Pons (tissue), 1 donor: ENCODE data around the gene AMBN.
A peak's percentile ranks its signal among the peaks of the same experiment; 100 is the strongest.

Experiments
- DNase-seq: peaks from one replicate; pipeline ENCODE4 v3.0.0-alpha.2; 2016; ENCODE audit warnings: low spot score

Gene AMBN, protein sequence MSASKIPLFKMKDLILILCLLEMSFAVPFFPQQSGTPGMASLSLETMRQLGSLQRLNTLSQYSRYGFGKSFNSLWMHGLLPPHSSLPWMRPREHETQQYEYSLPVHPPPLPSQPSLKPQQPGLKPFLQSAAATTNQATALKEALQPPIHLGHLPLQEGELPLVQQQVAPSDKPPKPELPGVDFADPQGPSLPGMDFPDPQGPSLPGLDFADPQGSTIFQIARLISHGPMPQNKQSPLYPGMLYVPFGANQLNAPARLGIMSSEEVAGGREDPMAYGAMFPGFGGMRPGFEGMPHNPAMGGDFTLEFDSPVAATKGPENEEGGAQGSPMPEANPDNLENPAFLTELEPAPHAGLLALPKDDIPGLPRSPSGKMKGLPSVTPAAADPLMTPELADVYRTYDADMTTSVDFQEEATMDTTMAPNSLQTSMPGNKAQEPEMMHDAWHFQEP

DNA sequence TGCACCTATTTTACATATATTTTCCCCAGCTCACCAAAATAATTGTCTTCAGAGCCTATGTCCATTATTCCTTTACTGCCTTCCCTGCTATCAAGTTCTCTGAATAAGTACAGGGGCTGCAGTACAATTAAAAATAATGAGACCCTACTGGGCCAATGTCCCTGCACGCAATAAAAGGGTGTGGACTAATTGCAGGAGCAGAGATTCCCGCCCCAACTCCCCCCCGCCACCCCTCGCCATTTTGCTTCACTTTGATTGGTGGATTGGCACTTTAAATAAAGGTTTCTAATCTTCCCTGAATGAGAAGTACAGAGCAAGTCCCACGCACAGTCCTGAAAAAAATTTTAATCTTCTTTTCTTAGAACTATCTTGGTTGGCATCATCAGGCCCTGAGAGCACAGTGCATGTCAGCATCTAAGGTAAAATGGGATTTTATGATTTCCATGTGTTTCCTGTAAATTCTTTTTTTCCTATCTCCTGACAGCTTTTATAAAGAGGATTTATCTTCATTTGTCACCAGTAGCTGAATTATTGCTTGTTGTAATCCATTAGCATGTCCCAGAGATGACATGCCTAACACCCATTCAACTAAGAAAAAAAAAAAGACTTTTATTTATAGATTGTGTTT lies at the start of gene AMBN:
Gene AMBN (plus strand): TSS at position 302 of the 628 bp plus-strand sequence. CDS start 103 bp downstream, at position 405.
- DNase-seq: no peak

- peak; percentile 32 for DNase-seq
Observed at GRCh38 chr4:70544279-70544868, 47.7 kb upstream of the AMBN start.

GRCh38 chr4:70556856-70557255 lies 35.2 kb upstream of the AMBN start:
- DNase-seq: no peak

- DNase-seq: peak; percentile 77
Observed at GRCh38 chr4:70559211-70559830, 32.7 kb upstream of the AMBN start.

DNA sequence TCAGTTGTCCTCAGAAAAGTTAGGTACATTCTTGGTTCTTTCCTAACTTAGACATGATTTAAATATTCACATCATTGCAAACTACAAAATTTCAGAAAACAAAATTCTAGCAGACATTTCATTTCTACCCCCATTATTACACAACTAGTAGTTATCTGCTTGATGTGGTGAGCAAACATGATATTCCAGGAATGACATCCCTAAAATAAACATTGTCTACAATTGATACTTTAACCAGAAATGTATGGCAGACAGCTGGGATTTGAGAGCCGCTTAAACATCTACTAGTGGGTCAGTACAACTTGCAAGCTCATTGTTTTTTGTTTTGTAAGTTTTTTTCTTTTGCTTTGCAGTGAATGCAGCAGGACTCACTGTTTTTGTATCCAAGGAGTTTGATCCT lies 32.1 kb upstream of the AMBN start:
- no peak for DNase-seq

GRCh38 chr4:70564033-70564432 lies 28.0 kb upstream of the AMBN start:
- DNase-seq: no peak

- no peak for DNase-seq
Observed at GRCh38 chr4:70570796-70571195, 21.3 kb upstream of the AMBN start.

GRCh38 chr4:70571772-70572171 lies 20.3 kb upstream of the AMBN start:
- no peak for DNase-seq

DNA sequence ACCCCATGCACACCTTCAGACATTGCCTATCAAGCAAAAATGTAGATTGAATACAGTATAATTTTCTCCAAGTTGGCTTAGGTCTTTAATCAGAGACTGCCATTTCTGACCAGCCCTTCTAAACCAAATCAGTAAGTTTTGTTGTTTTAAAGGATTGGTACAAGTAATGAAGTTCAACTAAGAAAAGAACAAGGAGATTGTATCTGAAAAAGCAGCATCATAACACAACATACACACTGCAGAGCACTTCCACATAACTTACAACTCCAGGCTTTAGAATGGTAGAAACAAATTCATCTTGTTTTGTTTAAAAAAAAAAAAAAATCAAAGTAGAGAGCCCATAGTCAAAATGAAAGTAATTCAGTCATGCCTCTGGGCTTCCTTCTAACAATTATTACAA lies 16.1 kb upstream of the AMBN start:
- no peak for DNase-seq

DNA sequence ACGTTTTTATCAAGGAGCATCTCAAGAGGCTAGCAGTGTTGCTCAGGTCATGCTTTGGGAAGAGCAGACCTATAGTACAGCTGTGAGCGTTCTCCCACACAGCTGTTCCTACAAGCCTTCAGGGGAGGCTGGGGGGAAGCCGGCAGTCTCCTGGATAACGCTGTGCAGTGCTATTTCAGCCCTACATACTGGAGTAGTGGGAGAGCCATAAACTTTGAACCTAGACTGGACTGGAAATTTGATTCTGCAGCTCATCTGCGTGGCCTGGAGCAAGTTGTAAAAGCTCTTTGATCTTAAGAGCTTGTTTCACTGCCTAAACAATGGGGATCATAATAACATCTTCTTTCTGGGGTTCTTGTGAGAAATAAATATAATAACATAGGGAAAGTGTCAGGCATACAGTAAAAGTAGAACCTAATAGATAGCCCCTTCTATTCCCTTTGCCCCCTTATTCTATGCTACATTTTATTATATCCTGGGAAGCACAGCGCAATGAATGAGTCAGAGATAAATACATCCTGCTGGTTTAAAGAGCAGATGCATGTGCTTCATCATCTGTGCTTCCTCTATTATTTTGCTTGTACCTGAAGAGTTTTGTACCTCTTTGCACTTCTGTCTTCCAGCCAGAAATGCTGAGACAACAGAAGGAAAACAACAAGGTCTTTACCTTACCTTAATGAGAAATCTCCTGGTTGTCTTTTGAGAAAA lies 14.7 kb upstream of the AMBN start:
- no peak for DNase-seq

DNA sequence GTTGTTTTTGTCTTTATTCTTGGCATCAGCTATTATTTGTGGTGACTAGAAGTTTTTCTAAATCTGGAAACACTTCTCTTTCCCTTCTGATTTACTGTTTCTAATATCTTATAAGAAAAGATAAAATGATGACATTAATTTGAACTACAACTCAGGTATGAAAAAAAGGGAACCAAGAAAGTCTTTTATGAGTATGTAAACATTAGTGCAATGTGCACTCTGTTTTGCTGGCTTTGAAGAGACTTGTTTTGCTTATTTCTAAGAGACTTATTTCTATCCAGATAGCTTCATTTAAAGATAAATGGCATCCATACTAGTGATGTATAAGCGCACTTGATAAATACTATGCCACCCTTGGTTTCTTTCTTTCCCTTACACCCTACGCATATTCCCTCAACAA lies 10.1 kb upstream of the AMBN start:
- DNase-seq: no peak

- DNase-seq: no peak
Observed at GRCh38 chr4:70583952-70584834, 7.9 kb upstream of the AMBN start.

GRCh38 chr4:70586841-70587240 lies 5.2 kb upstream of the AMBN start:
- no peak for DNase-seq

DNA sequence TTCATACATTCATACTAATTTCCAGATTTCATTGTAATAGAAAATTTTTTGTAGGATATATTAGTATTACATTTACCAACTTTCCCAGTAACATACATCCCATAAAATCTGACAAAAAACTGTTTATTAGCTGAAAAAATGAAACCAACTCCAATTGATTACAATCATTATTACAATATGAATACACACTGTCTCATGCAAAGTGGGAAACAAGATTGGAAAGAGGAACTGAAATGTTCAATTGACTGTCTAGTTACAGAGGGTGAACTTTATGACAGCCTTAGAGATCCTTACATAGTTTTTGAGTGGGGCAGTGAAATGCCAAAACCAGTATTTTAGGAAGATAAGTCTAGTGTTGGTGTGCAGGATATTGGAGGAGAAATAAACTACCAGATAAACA lies 2.3 kb upstream of the AMBN start:
- no peak for DNase-seq

GRCh38 chr4:70594196-70594595 lies 2.1 kb downstream of the AMBN start:
- DNase-seq: no peak

GRCh38 chr4:70600305-70600704 lies 8.2 kb downstream of the AMBN start:
- no peak for DNase-seq

- no peak for DNase-seq
Observed at GRCh38 chr4:70600977-70601376, 8.9 kb downstream of the AMBN start.

DNA sequence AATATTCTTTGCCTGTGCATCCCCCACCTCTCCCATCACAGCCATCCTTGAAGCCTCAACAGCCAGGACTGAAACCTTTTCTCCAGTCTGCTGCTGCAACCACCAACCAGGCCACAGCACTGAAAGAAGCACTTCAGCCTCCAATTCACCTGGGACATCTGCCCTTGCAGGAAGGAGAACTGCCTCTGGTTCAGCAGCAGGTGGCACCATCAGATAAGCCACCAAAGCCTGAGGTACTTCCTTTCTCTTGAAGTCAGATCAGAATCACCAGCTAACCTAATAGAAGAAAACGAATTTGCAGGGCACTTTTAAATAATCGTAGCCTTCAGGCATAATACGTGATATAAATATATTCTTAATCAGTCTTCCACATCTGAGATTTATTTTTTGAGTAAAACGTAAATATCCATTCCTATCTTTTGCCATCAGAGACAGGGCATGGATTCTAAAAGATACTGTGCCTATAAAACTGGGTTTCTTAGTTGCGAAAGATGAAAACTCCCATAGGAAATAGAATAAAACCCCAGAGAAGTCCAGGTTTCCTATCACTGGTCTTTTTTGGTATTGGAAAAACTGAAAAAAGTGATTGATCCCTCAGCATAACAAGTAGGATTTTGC lies 9.5 kb downstream of the AMBN start:
- DNase-seq: peak; percentile 57

GRCh38 chr4:70603856-70604255 lies 11.8 kb downstream of the AMBN start:
- DNase-seq: no peak

DNA sequence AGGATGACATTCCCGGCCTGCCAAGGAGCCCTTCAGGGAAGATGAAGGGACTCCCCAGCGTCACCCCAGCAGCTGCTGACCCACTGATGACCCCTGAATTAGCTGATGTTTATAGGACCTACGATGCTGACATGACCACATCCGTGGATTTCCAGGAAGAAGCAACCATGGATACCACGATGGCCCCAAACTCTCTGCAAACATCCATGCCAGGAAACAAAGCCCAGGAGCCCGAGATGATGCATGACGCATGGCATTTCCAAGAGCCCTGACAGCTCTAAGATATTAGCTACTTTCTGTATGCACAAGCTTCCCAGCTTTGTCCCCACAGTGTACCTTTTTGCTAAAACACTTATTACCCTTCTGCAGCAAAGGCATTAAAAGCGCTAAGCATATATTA lies 14.4 kb downstream of the AMBN start:
- DNase-seq: no peak
